Stimulated activated CD8-positive, alpha-beta memory T cell treated with anti-CD3 and anti-CD28 coated beads, Interleukin-12 subunit alpha, Interleukin-12 subunit beta, amount 100 ng/mL, for 24 hours (primary cell): ENCODE results near the gene SELENOS.
A peak's percentile ranks its signal among the peaks of the same experiment; 100 is the strongest.

Source experiments
- DNase-seq: peaks from one replicate; pipeline ENCODE4 v3.0.0-alpha.2; 2020; ENCODE audit errors: extremely low read depth

Gene SELENOS

GRCh38 chr15:101277038-101277822 is at the start of gene SELENOS:
TSS of gene SELENOS (minus strand) at chr15:101277485. CDS start at chr15:101277417, 68 bp downstream.
- DNase-seq = peak; percentile 71

DNA sequence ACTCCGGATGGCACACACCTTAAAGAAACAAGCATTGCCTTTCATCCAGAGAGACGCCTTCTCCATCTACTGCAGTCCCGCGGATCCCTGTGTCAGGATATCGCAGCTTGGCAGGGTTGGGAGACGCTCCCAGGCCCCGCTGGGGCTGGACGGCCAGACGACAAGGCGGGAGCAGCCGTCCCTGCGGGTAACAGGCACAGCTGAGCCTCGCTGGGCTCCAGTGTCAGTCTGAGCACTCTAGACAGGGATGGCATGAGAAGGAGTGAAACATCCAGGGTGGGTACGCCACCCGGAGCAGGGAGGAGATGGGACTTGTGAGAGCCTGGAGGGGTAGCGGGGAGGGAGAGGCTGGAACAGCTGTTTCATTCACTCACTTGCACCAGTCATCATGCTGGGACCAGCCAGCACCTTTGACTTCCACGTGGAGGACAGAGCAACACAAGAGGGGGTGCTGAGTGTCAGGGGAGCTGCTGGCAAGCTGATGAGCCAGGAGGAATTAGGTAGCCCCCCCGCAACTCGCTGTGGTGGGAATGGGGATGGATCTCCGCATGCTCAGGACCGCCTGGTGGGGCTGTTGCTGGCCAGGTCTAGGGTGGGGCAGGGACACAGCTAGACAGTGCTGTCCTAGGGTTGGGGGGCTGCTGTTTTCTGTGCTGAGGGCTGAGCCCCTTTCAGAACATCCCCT is 49.3 kb upstream of the SELENOS start:
- no peak for DNase-seq

DNA sequence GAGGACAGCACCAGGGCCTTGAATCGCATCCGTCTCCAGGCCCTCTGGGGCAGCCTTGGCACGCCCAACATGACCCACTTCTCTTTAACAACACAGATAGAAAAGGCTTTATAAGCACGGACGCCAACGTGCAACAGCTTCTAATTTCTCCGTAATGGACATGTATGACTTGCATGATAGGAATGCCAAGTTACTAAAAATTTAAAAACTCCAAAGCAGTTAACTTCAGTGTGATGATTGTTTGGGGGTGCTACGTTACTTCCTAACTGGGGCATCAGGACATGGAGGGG is 48.7 kb upstream of the SELENOS start:
- DNase-seq = no peak

DNA sequence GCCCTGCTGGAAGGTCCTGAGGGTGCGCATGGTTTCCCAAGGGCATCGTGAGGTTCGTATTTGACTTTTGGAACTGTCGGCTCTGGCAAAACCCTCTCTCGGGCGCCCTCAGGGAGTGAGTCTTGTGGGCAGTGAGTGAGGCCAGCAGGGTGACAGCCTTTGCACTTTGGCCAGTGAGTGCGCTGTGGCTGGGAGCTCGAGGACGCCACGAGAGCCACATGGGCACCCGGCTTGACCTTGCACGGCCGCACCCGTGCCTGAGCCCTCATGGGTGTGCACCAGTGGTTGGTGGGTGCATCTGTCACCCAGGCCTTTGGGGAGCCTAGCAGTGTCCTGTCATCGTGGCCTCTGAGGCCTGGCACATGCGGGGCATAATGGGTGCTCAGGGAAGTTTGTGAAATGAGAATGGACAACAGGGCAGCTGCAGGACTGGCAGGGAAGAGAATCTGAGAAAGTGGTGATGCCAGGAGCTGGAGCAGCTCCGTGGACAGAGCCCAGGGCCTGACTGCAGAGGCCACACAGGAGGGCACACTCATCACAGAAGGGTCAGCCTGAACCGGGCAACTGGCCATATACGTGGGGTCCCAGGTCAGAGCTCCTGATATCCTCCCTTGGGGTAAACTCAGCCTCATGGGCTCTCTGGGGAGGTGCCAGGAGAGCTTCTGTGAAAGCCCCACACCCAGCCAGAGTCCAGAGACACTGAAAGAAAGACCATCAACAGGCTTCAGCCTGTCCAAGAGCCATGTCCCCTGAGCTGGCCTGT is 48.2 kb upstream of the SELENOS start:
- no peak for DNase-seq

- DNase-seq = no peak
Measured at GRCh38 chr15:101324524-101325177, 47.4 kb upstream of the SELENOS start.

- no peak for DNase-seq
Measured at GRCh38 chr15:101323793-101324523, 46.7 kb upstream of the SELENOS start.

GRCh38 chr15:101322854-101323477 is 45.7 kb upstream of the SELENOS start:
- no peak for DNase-seq

DNA sequence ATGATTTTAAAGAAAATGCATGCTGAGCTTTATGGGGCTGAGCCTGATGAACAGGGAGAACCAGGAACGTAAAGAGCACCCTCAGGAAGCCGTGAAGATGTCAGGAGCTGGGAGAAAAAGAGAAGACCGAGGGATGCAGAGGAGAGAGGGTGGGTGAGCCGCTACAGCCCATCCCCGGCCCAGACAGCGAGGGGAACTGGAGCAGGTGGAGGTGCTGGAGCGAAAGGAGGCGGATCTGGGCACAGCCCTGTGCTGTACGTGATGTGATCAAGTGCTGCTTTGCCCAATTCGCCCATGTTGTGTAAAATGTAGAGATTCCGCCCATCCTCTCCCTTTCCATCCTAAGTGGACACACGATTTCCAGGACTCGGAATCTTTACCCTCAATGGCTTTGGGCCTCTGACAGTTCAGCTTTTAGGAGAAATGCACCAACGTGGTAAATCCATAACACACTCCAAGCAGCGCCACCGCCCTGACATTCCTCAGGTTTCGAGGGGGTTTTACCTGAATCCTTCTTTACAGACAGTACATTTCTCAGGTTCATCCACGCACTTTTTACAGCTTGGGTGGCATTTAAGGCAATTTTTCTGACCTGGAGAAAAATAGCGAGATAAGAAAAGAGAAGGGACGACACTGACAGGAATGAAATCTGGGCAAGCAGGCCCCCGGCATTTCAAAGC is 44.9 kb upstream of the SELENOS start:
- DNase-seq = no peak

DNA sequence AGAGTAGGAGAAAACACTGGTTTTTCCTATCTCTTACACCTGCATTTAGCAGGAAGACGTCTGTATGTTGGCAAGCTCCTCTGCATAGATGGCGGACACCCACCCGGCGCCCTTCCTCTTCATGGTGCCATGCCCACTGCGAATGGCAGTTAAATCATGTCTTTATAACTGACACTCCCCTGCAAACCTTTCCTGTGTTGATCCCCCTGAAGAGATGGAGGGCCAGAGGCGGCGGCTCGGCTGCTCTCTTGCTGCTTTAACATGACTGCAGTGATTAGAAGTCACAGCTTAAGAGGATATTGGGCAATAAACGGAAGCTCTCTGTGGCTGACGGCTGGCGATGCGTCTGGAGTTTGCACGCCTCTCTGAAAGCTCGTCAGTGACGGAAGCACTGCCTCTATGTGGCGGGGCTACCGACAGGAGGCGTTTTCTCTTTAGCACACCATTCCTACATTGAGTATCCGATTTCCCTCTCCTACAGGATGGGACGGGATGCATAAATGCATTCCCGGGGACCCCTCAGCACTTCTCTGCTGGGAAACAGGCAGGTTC is 43.3 kb upstream of the SELENOS start:
- DNase-seq = peak; percentile 30

DNA sequence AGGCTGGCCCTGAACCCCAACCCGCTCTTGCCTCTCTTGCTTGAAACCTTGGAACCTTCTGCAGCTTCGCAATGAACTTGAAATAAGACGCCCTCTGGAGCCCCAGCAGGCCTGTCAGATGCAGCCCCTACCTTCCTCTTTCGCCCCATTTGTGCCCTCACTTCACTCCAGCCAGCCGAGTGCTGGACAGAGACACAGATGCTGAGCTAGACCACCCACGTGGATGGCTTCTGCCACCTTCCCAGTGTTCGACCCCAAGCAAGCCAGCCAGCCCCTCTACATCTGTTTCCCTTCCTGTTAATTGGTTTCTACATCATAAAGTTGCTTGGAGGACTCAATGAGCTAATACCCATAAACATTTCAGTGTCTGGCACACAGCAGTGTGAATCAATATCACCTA is 41.6 kb upstream of the SELENOS start:
- DNase-seq = no peak

DNA sequence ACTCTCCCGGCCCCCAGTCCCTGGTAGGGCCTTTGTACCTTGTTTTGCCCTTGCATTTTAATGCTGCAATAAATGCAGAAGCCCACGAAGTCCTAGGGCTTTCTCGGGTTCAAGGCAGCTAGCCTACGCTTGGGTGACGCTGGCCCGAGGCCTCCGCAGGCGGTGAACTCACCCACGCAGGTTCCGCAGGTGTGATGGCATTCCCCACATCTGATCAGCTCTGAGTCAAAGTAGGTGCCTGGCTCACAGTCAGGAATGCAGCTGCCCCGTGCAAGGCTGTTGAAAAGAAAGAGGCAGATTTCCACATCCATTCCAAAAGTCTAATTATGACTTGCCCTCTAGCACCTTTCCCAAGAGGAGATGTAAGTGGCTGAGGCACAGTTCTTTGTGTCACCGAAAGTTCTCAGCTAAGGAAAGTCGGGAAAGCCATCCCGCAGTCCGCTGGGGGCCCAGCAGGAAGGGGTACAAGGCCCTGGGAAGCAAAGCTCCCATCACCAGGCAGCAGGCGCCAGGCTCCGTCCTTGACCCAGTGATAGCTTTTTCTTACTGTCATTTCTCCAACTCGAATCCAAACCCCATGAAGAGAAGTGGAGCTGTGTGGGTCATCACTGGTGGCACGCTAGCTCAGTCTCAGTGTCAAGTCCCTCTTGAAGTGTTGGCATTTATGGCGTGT is 41.0 kb upstream of the SELENOS start:
- DNase-seq = no peak

GRCh38 chr15:101317336-101317872 is 40.1 kb upstream of the SELENOS start:
- no peak for DNase-seq

- no peak for DNase-seq
Measured at GRCh38 chr15:101316529-101316928, 39.2 kb upstream of the SELENOS start.

- DNase-seq = no peak
Measured at GRCh38 chr15:101315736-101316135, 38.5 kb upstream of the SELENOS start.

- DNase-seq = no peak
Measured at GRCh38 chr15:101314336-101315125, 37.2 kb upstream of the SELENOS start.

- DNase-seq = no peak
Measured at GRCh38 chr15:101313041-101313761, 35.9 kb upstream of the SELENOS start.

DNA sequence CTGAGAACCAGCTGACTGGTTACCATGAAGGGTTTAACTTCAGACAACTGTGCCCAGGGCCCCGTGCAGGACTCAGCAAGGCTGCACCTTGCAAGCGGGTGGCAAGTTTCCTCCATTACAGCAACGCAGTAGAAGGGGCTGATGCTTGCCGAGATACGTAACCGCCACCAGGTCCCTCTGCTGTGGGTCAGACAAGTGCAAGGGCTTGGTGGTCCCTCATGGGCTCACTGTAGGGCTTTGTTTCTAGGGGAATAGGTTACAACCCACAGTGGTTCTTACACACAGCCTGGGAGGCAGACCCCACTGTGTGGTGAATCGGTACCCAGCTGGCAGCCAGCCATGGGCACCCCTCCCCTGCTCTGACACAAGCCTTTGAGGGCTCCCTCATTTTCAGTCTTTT is 33.2 kb upstream of the SELENOS start:
- no peak for DNase-seq

GRCh38 chr15:101310161-101310480 is 32.8 kb upstream of the SELENOS start:
- no peak for DNase-seq
